A673 (cell line): ENCODE measurements around the gene MATR3. TPM values are rescaled to one million over a fixed set of nuclear protein-coding genes. Genes with fewer than 3 reads are reported as not detected.

ENCODE experiments used
- BruUV-seq: library from RNA; stranded (reverse); fragments of 400-500 nt; replicated peaks from 2 replicates; lab custom pipeline; 2021; lab: Mats Ljungman, UMichigan
- CTCF ChIA-PET: fragments of 300-600 bp; sonication (Branson Sonifier 250); formaldehyde crosslinking; loops from one replicate; lab custom pipeline; 2022; ENCODE audit warnings: antibody characterized with exemption; lab: Charles Lee
- POLR2A ChIA-PET: fragments of 300-600 bp; sonication (Branson Sonifier 250); formaldehyde crosslinking; loops from one replicate; lab custom pipeline; 2022; ENCODE audit warnings: antibody characterized with exemption; ENCODE audit not compliant: low non-redundant PET; lab: Charles Lee
- DNase-seq: peaks from one replicate; pipeline ENCODE4 v3.0.0-alpha.2; 2015; ENCODE audit warnings: low spot score
- H3K27ac ChIP-seq: fragments of 200-600 bp; sonication (generic); 2 replicates; pipeline ENCODE4 v1.5.1; 2016; ENCODE audit warnings: mixed run types, low read depth, mild to moderate bottlenecking, mixed read lengths, antibody characterized with exemption, low read length; ENCODE audit not compliant: poor library complexity, severe bottlenecking
- H3K27me3 ChIP-seq: fragments of 200-600 bp; sonication (generic); replicated peaks from 2 replicates; pipeline ENCODE4 v1.6.1; 2017; ENCODE audit warnings: mixed run types, low read depth, mild to moderate bottlenecking, mixed read lengths, antibody characterized with exemption, low read length; ENCODE audit not compliant: insufficient read depth, poor library complexity
- H3K36me3 ChIP-seq: fragments of 200-600 bp; sonication (generic); 2 replicates; pipeline ENCODE4 v1.6.1; 2016; ENCODE audit warnings: mixed run types, mild to moderate bottlenecking, mixed read lengths, antibody characterized with exemption, low read length; ENCODE audit not compliant: insufficient read depth, poor library complexity, severe bottlenecking
- H3K4me1 ChIP-seq: fragments of 200-600 bp; sonication (generic); 2 replicates; pipeline ENCODE4 v1.6.1; 2017; ENCODE audit warnings: mixed run types, mild to moderate bottlenecking, mixed read lengths, antibody characterized with exemption, low read length; ENCODE audit not compliant: insufficient read depth, poor library complexity, severe bottlenecking
- H3K4me3 ChIP-seq: fragments of 200-600 bp; sonication (generic); 2 replicates; pipeline ENCODE4 v1.5.1; 2016; ENCODE audit warnings: low read depth, mixed run types, mild to moderate bottlenecking, mixed read lengths, low read length; ENCODE audit not compliant: poor library complexity, severe bottlenecking
- H3K9me3 ChIP-seq: fragments of 200-600 bp; sonication (generic); 2 replicates; pipeline ENCODE4 v1.6.1; 2016; ENCODE audit warnings: mixed run types, low read depth, mild to moderate bottlenecking, mixed read lengths, antibody characterized with exemption, low read length; ENCODE audit not compliant: poor library complexity, severe bottlenecking
- CTCF ChIP-seq: fragments of 300-800, 200-600 bp; sonication (generic); conservative IDR thresholded peaks from 2 replicates; pipeline ENCODE4 v1.5.1; 2017; ENCODE audit warnings: low read depth, mild to moderate bottlenecking, antibody characterized with exemption, low read length, moderate library complexity, mixed read lengths
- EZH2 ChIP-seq: fragments of 200-600 bp; sonication (generic); IDR thresholded peaks from 2 replicates; pipeline ENCODE4 v1.6.1; 2017; ENCODE audit warnings: borderline replicate concordance, low read depth, mild to moderate bottlenecking, mixed read lengths, antibody characterized with exemption, low read length; ENCODE audit not compliant: poor library complexity, severe bottlenecking
- intact Hi-C: fragments of 100-400 bp; cut with micrococcal nuclease; formaldehyde crosslinking; loops from one replicate; pipeline ENCODE4 v1.10.0; 2022; ENCODE audit not compliant: unreplicated experiment
- total RNA-seq: library from RNA; stranded (reverse); gene quantifications from 2 replicates; pipeline ENCODE4 v1.2.3, GENCODE V29; 2021

Gene MATR3
- total RNA-seq, 1 experiment from 2014 or later, result 286 TPM

GRCh38 chr5:139246394-139246793 is 47.1 kb upstream of the MATR3 start:
- Histone ChIP-seq H3K27me3 (no peaks in the 10 kb centered on the region), H3K4me3 (no peak overlapping the region), H3K27ac (peak overlapping the region; percentile 15), H3K36me3 (no peaks in the 10 kb centered on the region), H3K4me1 (peaks cover 19% of the 10 kb centered on the region), H3K9me3 (peaks cover 3% of the 10 kb centered on the region)
- no TSS peak for BruUV-seq
- TF ChIP-seq EZH2, result no peak
- no peak for TF ChIP-seq CTCF
- ChIA-PET CTCF (no interaction called here), POLR2A (interaction anchor here (0.6 kb wide), 1 partner anchor 176 kb away, joined by 10 read pairs; no protein-coding TSS in a partner anchor)
- intact Hi-C loops, result no loop called here
- peak; percentile 81 for DNase-seq

GRCh38 chr5:139248826-139249453 is 44.6 kb upstream of the MATR3 start:
- H3K27me3 ChIP-seq, result no peaks in the 10 kb centered on the region
- BruUV-seq, result no TSS peak
- no peaks in the 10 kb centered on the region for H3K36me3 ChIP-seq
- intact Hi-C loops, result no loop called here
- TF ChIP-seq CTCF (no peak), EZH2 (no peak)
- ChIA-PET CTCF (interaction anchor here (0.5 kb wide), 1 partner anchor 43 kb away, joined by 3 read pairs; no protein-coding TSS in a partner anchor), POLR2A (no interaction called here)
- no peak overlapping the region for H3K27ac ChIP-seq
- no peaks in the 10 kb centered on the region for H3K9me3 ChIP-seq
- no peak overlapping the region for H3K4me3 ChIP-seq
- peaks cover 19% of the 10 kb centered on the region for H3K4me1 ChIP-seq
- no peak for DNase-seq

- intact Hi-C loops, result no loop called here
Observed at GRCh38 chr5:139251281-139251687, 42.3 kb upstream of the MATR3 start.

More at GRCh38 chr5:139251281-139251687, 42.3 kb upstream of the MATR3 start:
- H3K4me3 ChIP-seq, result no peak overlapping the region
- DNase-seq, result no peak
- H3K36me3 ChIP-seq, result no peaks in the 10 kb centered on the region
- ChIA-PET CTCF (interaction anchor here (0.6 kb wide), 1 partner anchor 65 kb away, joined by 3 read pairs; no protein-coding TSS in a partner anchor), POLR2A (no interaction called here)
- peak; percentile 43 for TF ChIP-seq CTCF
- no peak for TF ChIP-seq EZH2
- H3K9me3 ChIP-seq, result no peaks in the 10 kb centered on the region
- no TSS peak for BruUV-seq
- H3K27me3 ChIP-seq, result no peaks in the 10 kb centered on the region
- H3K4me1 ChIP-seq, result peaks cover 14% of the 10 kb centered on the region
- H3K27ac ChIP-seq, result no peak overlapping the region
